ENCODE data around the gene EYA3.

Gene EYA3

GRCh38 chr1:28088168-28088961 lies at the start of gene EYA3:
Gene EYA3, minus strand, starts transcription at chr1:28088610. Its CDS starts 30,584 bp downstream, at chr1:28058026.
- peak; percentile 98 for DNase-seq

GRCh38 chr1:28136922-28137613 lies 48.7 kb upstream of the EYA3 start:
- no peak for DNase-seq

GRCh38 chr1:28136169-28136921 lies 47.9 kb upstream of the EYA3 start:
- no peak for DNase-seq

- DNase-seq = peak; percentile 79
These were observed 47.2 kb upstream of the EYA3 start for GRCh38 chr1:28135371-28136168.

- DNase-seq = no peak
These were observed 46.3 kb upstream of the EYA3 start for GRCh38 chr1:28134651-28135207.

- peak; percentile 74 for DNase-seq
These were observed 44.1 kb upstream of the EYA3 start for GRCh38 chr1:28132171-28133167.

- no peak for DNase-seq
These were observed 42.5 kb upstream of the EYA3 start for GRCh38 chr1:28130901-28131300.

GRCh38 chr1:28129150-28129549 lies 40.7 kb upstream of the EYA3 start:
- no peak for DNase-seq

GRCh38 chr1:28127617-28128257 lies 39.3 kb upstream of the EYA3 start:
- peak; percentile 87 for DNase-seq

- DNase-seq = peak; percentile 83
These were observed 38.5 kb upstream of the EYA3 start for GRCh38 chr1:28126783-28127490.

GRCh38 chr1:28126212-28126611 lies 37.8 kb upstream of the EYA3 start:
- DNase-seq = no peak

- peak; percentile 97 for DNase-seq
These were observed 35.1 kb upstream of the EYA3 start for GRCh38 chr1:28123461-28123961.

GRCh38 chr1:28122183-28122582 lies 33.8 kb upstream of the EYA3 start:
- DNase-seq = peak; percentile 69

GRCh38 chr1:28119556-28119955 lies 31.1 kb upstream of the EYA3 start:
- DNase-seq = peak; percentile 51

- no peak for DNase-seq
These were observed 30.4 kb upstream of the EYA3 start for GRCh38 chr1:28118640-28119307.

- peak; percentile 98 for DNase-seq
These were observed 26.9 kb upstream of the EYA3 start for GRCh38 chr1:28115267-28115666.

- DNase-seq = no peak
These were observed 26.4 kb upstream of the EYA3 start for GRCh38 chr1:28114844-28115243.

- no peak for DNase-seq
These were observed 24.8 kb upstream of the EYA3 start for GRCh38 chr1:28113242-28113572.
